Muscle of back (tissue), 11 donors: Measurements from ENCODE around the gene RFTN1. TPM values are rescaled to one million over a fixed set of nuclear protein-coding genes. Genes with fewer than 3 reads are reported as not detected.
A peak's percentile ranks its signal among the peaks of the same experiment; 100 is the strongest.

Source experiments
- DNase-seq, 3 donors: peaks; one replicate each; pipeline versions ENCODE4 v3.0.0 to v3.0.0-alpha.2; 2013
- polyA plus RNA-seq, 10 donors: library from polyadenylated mRNA; unstranded; fragments of 120-200 nt; gene quantifications; one replicate each; pipeline ENCODE4 v1.2.1, GENCODE V29; 2013; ENCODE audit not compliant: insufficient read length in 10 of 10

The RFTN1 gene
- polyA plus RNA-seq, 10 donors, result 11.3 to 19.7 (median 16.1) TPM

- no peak for DNase-seq
Observed at GRCh38 chr3:16286751-16287543, 226.6 kb downstream of the RFTN1 start.

- no peak for DNase-seq
Observed at GRCh38 chr3:16286161-16286560, 227.3 kb downstream of the RFTN1 start.

GRCh38 chr3:16284633-16285032, 228.9 kb downstream of the RFTN1 start:
- DNase-seq, result no peak

- peak in 2 of 3 donors; percentile 26 to 36 for DNase-seq
Observed at GRCh38 chr3:16280671-16281070, 232.8 kb downstream of the RFTN1 start.

GRCh38 chr3:16279010-16279801, 234.3 kb downstream of the RFTN1 start:
- DNase-seq, result peak in 2 of 3 donors; percentile 36 to 67

- DNase-seq, result no peak
Observed at GRCh38 chr3:16277471-16277870, 236.0 kb downstream of the RFTN1 start.

- DNase-seq, result no peak
Observed at GRCh38 chr3:16273867-16274266, 239.6 kb downstream of the RFTN1 start.

GRCh38 chr3:16272588-16272987, 240.9 kb downstream of the RFTN1 start:
- DNase-seq, result no peak

- DNase-seq, result no peak
Observed at GRCh38 chr3:16270855-16271254, 242.6 kb downstream of the RFTN1 start.

GRCh38 chr3:16266714-16267113, 246.8 kb downstream of the RFTN1 start:
- no peak for DNase-seq

Other genes with a start within 250 kb of the RFTN1 start
- 10 to 100 TPM; 22.1 to 30.1 (median 27.0) TPM for gene DPH3, start 248.8 kb downstream of the RFTN1 start, polyA plus RNA-seq
- gene OXNAD1, start 248.5 kb downstream of the RFTN1 start, polyA plus RNA-seq, result 10 to 100 TPM in 4 of 10 donors, 1 to 10 TPM in 6; 6.2 to 11.5 (median 9.5) TPM
- under 1 TPM in 2 of 10 donors, not detected in 8; 0.44 to 0.87 TPM for gene DAZL, start 91.7 kb upstream of the RFTN1 start, polyA plus RNA-seq